GM18520 (cell line): ENCODE measurements around the gene DNTT.
"Not testable (repeated sequence)": the region's sequence is repeated elsewhere in the genome, so short reads cannot be mapped to it uniquely, and the experiment has no call there.

Experiments
- ATAC-seq: cut with Tn5 transposase; IDR thresholded peaks from one replicate; pipeline ENCODE4 v1.9.1; 2021; ENCODE audit not compliant: unreplicated experiment

Gene DNTT

GRCh38 chr10:96306516-96306915 is 2.3 kb downstream of the DNTT start:
- no peak for ATAC-seq

DNA sequence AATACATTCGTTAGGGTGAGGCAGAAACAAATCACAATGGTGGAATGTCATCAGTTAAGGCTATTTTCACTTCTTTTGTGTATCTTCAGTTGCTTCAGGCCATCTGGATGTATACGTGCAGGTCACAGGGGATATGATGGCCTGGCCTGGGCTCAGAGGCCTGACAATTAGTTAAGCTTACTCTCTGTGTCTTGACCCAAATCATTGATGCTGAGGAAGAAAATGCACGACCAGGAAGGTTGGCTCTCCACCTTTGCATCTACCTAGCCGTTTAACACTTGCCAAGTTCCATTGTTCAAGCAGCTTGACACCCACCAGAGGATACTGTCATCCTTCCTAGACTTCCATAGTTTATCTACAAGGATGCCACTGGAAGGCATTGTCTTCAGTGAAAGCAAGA is 4.6 kb downstream of the DNTT start:
- not testable (repeated sequence) for ATAC-seq

- no peak for ATAC-seq
Measured at GRCh38 chr10:96309628-96310320, 5.5 kb downstream of the DNTT start.

GRCh38 chr10:96310321-96310669 is 6.1 kb downstream of the DNTT start:
- no peak for ATAC-seq

GRCh38 chr10:96311180-96311715 is 7.0 kb downstream of the DNTT start:
- ATAC-seq = no peak

DNA sequence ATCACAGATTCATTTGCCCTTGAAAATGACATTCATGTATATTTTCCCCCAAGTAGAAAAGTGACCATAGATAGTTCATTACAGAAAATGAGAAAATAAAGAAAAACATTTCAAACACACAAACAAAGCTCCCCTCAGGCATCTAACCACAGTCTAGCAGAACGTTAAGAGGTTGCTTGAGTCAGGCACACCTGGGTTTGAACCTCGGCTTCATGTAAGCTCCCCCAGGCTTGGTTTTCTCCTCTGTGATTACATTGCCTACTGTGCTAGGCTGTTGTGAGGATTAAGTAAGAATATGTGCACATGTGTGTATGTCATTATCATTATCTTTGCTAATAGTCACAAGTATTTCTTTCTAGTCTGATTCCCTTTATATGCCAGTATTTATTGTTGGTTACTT is 9.1 kb downstream of the DNTT start:
- ATAC-seq = no peak

DNA sequence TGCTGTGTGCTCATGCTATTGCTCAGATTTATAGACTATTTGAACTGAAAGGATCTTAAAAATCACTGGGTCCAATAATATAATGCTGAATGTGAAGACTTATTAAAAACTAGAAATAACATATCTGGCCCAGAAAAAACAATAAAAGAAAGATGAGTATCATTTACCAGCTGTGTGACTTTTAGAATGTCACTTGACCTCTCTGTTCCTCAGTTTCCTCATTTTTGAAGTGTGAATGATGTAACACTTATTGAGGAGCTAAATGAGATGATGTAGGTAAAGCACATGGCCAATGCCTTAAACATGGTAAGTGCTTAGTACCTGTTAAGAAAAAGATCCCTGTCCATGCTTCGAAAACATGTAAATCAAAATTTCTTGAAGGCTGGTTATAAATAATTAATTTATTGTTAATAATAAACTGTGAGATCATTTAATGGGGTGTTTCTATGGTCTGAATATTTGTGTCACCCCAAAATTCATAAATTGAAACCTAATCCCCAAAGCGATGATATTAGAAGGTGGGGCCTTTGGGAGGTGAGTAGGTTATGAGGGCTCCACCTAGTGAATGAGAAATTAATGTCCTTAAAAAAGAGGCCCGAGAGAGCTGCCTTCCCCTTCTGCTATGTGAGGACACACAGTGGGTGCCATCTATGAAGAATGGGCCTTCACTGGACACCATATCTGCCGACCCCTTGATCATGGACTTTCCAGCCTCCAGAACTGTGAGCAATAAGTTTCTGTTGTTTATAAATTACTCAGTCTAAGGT is 13.0 kb downstream of the DNTT start:
- no peak for ATAC-seq

GRCh38 chr10:96319754-96320474 is 15.7 kb downstream of the DNTT start:
- no peak for ATAC-seq

DNA sequence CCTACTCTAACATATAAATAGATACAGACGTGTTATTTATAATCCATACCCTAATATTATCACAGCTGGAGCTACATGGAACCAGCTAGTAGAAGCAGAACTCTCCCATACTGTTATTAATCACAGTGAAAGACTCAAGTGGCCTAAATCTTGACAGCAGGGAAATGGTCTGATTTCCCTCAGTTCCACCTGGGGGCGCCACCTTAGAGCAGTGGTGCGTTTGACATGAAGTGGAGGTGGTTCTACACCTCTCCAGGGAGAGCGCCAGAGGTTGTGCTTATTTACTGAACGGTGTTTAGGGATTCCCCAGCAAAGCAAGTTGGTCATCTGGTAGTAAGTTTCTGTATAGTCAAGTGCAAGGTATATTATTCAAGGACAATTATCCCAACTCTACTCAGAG is 17.6 kb downstream of the DNTT start:
- no peak for ATAC-seq

DNA sequence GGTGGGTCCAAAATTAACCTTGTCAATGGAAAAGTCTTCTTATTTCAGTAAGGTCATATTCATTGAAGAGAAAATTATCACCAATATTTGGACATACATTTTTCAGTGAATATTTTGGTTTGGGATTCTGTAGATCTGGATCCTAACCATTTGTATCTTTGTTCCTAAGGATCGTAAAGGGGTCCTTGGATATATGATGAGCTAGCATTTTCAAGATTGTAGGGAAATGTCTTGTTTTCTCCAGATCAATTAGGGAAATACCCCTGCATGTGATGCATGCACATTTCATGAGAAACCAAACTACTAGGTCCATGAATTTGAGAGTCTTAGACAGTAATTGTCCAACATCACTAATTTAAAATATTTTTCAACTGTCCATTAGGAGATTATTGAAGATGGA is 18.0 kb downstream of the DNTT start:
- no peak for ATAC-seq

- no peak for ATAC-seq
Measured at GRCh38 chr10:96324447-96324846, 20.2 kb downstream of the DNTT start.

DNA sequence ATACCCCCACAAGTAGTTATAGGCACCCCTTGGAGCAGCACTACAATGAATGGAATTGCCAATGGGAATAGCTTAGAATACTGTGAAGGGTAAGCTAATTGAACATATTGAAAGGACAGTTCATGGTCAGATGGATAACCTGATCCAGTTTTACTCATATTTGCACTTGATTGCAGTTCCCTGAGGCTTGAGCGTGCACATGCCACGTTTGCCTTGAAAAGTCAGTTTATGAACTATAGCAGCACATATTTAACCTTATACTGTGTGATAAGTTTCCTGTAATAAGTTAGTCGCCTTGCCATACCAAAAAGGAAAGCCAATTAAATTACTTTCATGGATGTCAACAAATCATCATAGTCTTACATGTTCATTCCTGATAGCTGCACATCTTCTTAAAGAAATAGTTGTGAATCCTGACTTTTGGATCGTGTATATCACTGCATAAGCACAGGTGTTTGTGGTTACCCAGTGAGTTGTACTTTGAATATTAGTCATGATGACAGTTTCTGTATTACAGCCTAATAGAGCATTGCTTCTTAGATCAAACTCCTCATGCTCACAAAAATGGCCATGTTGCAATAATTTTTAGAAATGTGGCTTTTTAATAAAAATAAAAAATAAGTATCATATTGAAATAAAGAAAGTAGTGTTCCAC is 21.6 kb downstream of the DNTT start:
- ATAC-seq = peak; percentile 90

DNA sequence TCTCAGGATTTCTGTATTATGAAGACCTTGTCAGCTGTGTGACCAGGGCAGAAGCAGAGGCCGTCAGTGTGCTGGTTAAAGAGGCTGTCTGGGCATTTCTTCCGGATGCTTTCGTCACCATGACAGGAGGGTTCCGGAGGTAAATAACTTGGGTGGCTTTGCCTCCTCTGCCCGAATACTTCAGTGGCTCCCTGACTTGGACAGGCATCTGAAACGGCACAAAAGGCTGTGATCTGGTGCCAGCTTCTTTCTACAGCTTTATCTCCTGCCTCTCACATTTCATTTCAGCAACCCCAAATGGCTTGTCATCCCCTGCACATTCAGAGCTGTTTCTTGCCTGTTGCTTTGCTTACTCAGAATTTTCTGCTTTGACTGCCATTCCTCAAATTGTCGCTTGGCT is 23.2 kb downstream of the DNTT start:
- ATAC-seq = no peak

GRCh38 chr10:96333101-96333500 is 28.9 kb downstream of the DNTT start:
- ATAC-seq = no peak

- no peak for ATAC-seq
Measured at GRCh38 chr10:96334616-96335526, 30.6 kb downstream of the DNTT start.

GRCh38 chr10:96337106-96337505 is 32.9 kb downstream of the DNTT start:
- ATAC-seq = no peak

DNA sequence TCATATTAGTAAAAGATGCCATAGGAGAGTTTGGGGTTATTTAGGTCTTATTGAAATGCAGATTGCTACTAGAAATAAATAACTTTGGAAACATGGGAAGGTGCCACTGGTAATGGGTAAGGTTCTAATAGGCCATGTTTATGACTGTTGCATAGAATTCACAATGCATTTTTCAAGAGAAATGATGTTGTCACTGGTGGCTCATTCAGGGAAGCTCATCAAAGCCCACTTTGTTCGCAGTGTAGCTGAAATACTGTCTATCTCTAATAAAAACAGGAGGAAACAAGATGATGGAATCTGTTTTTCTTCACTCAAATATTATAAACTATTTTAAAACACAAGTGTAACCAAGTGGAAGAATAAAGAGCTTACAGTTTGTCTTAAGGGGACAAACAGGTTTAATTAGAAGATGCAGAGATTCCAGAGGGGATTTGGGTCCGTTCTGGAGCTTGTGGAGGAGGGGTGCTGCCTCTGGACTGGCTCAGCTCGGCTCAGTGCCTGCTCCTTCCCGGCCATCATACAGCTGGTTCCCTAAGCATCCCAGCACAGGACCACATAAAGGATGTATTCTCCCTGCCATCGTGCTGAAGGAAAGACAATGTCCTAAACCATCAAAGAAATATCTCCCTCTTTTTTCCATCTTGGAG is 34.2 kb downstream of the DNTT start:
- no peak for ATAC-seq

DNA sequence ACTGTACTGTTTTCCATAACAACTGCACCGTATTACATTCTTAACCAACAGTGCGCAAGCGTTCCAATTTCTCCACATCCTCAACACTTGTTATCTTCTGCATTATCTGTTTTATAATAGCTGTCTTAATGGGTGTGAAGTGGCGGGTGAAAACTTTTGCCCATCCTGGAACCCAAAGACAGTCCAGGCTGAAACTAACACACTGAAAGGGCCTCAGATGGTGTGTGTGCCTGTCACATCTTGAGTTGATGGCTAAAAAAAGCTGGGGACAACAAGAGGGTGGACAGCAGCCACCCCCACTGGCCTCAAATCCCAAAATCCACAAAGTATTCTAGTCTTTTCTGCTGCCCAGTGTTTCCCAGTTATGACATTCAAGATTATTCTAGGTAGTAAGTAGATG is 35.1 kb downstream of the DNTT start:
- no peak for ATAC-seq

DNA sequence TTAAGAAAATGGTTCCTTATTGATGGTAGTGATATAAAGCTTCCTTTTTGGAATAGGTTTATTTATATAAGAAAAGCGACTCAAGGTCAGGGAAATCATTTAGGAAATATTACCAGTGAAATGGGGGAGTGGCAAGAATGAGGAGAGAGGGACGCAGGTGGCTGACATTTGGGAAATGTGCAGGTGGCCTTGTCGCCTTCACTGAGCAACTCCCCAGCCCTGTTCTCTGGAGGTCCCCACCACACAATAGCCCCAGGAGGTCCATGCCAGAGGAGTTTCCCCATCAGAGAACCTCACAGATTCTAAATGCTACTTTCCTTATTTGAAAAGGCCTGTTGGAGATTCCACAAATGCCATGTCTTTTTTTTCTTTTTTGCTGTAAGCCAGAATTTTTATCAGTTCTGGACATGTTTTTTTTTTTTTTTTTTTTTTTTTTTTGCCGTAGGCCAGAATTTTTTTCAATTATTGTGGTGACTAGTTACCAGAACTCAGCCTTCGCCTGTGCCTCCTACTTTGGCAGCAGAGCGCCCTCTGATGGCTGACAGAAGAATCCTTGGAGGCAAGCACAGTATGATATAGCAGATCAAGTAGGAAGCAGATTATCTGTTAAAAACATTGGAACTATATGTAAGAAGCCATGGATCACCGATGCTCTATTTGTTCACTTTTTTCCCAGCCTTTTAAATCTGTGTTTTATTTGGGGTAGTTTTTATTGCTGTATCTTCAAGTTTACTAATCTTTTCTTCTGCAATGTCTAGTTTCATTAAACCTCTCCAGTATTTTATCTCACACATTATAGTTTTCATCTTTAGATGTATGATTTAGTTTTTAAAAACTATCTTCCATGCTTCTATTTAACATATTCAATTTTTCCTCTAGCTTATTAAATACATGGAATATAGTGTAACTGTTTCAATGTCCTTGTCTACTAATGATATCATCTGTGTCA is 36.0 kb downstream of the DNTT start:
- no peak for ATAC-seq
